Left renal pelvis (tissue), 4 donors: ENCODE data around the gene SQSTM1. TPM values are rescaled to one million over a fixed set of nuclear protein-coding genes. Genes with fewer than 3 reads are reported as not detected.
"Not testable (repeated sequence)": the region's sequence is repeated elsewhere in the genome, so short reads cannot be mapped to it uniquely, and the experiment has no call there.

Experiments
- DNase-seq, 4 donors: peaks; one replicate each; pipeline ENCODE4 v3.0.0-alpha.2; 2013; ENCODE audit warnings: low read depth in 4 of 4, low spot score in 3 of 4
- polyA plus RNA-seq, 4 donors: library from polyadenylated mRNA; unstranded; fragments of 120-200 nt; gene quantifications; one replicate each; pipeline ENCODE4 v1.2.1, GENCODE V29; 2013; ENCODE audit not compliant: insufficient read length in 4 of 4

SQSTM1 gene
- polyA plus RNA-seq: 100 to 1,000 TPM in 2 of 4 donors, 10 to 100 TPM in 2; 87.6 to 119 (median 101) TPM

DNA sequence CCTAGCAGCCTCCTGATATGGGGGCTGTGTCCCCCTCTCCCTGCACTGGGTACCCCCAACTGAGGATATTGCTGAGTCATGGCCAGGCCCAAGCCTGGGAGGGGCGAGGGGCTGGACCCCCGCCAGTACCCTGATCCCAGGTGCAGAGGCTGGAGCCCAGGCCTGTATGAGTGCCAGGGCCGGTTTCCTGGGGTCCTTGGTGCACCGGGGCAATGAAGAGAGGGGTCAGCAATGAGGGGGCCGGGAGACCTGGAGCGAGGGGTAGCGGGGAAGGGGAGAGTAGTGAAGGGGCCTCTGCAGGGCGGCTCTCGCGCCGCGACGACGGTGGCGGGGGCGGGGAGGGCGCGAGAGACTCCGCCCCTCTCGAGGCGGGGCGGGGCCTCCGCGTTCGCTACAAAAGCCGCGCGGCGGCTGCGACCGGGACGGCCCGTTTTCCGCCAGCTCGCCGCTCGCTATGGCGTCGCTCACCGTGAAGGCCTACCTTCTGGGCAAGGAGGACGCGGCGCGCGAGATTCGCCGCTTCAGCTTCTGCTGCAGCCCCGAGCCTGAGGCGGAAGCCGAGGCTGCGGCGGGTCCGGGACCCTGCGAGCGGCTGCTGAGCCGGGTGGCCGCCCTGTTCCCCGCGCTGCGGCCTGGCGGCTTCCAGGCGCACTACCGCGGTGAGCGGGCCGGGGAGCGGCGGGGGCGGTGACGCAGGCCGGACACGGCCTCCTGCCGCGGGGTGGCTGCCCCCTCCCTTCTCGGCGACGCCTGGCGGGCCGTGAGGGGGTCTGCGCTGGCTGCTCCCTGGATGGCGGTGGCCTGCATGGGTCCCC, at the start of gene SQSTM1:
TSS of gene SQSTM1 (plus strand) at position 423 of the 815 bp plus-strand sequence. CDS start at position 455, 32 bp downstream.
- peak in 1 of 4 donors; percentile 75 for DNase-seq

- no peak for DNase-seq
Measured at GRCh38 chr5:179771311-179771895, 49.3 kb upstream of the SQSTM1 start.

DNA sequence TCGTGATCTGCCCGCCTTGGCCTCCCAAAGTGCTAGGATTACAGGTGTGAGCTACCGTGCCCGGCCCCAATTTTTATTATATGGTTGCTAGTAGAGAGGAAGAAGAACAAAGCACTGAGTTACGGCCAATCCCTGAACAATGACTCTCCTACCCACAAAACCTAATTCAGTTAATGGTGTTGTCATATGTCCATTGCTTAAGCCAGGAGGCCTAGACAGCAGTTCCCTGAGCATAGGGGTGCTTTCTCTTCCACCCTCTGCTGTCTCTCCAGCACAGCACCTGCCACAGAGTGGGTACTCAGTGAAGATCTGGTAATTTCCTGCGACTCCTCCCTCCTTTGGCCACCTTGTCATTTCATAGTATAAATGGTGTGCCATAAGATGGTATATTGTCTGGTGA, 48.4 kb upstream of the SQSTM1 start:
- DNase-seq: no peak

DNA sequence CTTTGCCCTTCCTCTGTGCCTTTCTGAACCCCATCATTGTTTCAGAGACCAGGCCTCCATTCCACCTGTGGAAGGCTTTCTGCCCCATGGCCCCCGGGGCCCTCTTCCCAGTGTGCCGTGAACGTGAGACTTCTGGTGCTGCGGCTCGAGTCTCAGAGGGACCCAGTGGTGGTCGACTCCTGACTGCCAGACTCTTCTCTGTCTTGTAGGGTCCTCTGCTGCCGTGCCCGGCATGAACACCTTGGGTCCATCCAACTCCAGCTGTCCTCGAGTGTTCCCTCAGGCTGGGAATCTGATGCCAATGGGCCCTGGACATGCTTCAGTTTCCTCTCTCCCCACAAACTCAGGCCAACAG, 47.0 kb upstream of the SQSTM1 start:
- DNase-seq: no peak

DNA sequence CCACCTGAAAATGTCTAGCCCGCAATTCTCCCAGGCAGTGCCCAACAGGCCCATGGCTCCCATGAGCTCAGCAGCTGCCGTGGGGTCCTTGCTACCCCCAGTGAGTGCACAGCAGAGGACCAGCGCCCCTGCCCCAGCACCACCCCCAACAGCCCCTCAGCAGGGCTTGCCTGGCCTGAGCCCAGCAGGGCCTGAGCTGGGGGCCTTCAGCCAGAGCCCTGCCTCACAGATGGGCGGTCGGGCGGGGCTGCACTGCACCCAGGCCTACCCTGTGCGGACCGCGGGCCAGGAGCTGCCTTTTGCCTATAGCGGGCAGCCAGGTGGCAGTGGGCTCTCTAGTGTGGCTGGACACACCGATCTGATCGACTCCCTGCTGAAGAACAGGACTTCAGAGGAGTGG, 46.3 kb upstream of the SQSTM1 start:
- no peak for DNase-seq

- no peak for DNase-seq
Measured at GRCh38 chr5:179776411-179776938, 44.2 kb upstream of the SQSTM1 start.

GRCh38 chr5:179777456-179777855, 43.2 kb upstream of the SQSTM1 start:
- DNase-seq: no peak

DNA sequence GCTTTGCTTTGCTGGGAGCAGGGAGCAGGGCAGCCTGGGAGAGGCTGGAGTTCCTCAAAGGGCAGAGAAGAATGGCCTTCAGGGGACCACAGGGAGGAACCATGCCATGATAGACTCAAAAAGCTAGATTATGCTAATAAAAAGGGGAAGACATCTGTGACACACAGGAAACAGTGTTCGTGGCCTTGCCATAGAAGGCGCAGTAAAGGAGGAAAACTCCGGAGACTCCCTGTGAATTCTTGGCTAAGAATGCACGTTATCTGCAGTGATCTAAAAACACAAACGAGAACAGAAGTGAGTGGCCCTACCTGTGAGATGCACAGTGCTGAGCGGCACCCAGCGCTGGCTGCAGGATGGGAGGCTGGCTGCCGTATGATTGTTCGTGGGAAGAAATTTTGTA, 42.8 kb upstream of the SQSTM1 start:
- DNase-seq: no peak

- DNase-seq: no peak
Measured at GRCh38 chr5:179778591-179778990, 42.1 kb upstream of the SQSTM1 start.

DNA sequence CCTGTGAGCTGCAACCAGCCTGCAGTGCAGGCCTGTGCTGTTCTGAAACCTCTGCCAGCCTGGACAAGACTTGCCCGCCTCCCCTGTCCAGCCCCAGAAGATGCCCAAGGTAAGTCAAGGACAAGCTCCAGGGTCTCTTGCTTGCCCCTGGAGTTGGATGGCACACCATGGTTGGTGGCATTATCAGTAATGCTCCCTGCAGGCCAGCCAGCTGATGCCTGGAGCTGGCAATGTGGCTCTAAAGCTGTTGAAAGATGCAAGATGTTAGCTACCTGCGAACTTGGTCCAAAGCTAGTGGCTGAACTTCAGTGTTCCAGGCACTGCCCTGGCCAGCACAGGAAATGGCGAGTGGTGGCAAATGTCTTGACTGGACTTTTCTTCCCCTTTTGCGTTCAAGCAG, 40.9 kb upstream of the SQSTM1 start:
- DNase-seq: no peak

- DNase-seq: no peak
Measured at GRCh38 chr5:179780362-179780761, 40.3 kb upstream of the SQSTM1 start.

- DNase-seq: no peak
Measured at GRCh38 chr5:179781846-179782245, 38.9 kb upstream of the SQSTM1 start.

- DNase-seq: no peak
Measured at GRCh38 chr5:179783128-179783527, 37.6 kb upstream of the SQSTM1 start.

GRCh38 chr5:179786861-179787260, 33.8 kb upstream of the SQSTM1 start:
- no peak for DNase-seq

- no peak for DNase-seq
Measured at GRCh38 chr5:179788193-179788854, 32.4 kb upstream of the SQSTM1 start.

GRCh38 chr5:179789278-179789677, 31.4 kb upstream of the SQSTM1 start:
- not testable (repeated sequence) for DNase-seq

- no peak for DNase-seq
Measured at GRCh38 chr5:179791881-179792611, 28.7 kb upstream of the SQSTM1 start.

- DNase-seq: no peak
Measured at GRCh38 chr5:179792612-179793467, 27.9 kb upstream of the SQSTM1 start.

GRCh38 chr5:179793468-179794139, 27.1 kb upstream of the SQSTM1 start, which contains the start of gene LTC4S:
Gene LTC4S (plus strand): TSS chr5:179793986. CDS start chr5:179794081, 95 bp downstream.
- no peak for DNase-seq
